Measurements from ENCODE around the gene MRPL58. TPM values are rescaled to one million over a fixed set of nuclear protein-coding genes. Genes with fewer than 3 reads are reported as not detected.

Gene MRPL58
- total RNA-seq, 4 donors from 2014 or later = 1.00 to 41.3 (median 37.4) TPM; not detected in 1

DNA sequence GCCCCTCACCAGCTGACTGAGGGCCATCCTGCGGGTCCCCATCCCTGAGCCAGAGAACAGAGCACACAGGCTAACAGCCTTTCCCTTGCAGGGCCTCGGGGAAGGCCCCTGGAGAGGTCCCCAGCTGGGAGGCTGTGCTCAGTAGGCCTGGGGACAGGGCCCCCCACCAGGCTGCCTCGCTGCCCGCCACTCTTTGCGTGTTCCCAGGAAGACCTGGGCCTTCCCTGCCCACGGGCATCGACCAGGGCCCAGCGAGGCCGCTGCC, 40.7 kb upstream of the MRPL58 start:
- in situ Hi-C loops (cut with MboI; ENCODE audit: low pct_ligation_motif_present in 1 of 4, low pct_unique_long_range_greater_than_20kb in 1 of 4, low sequenced_read_pairs in 3 of 4) (loop anchor here in 1 of 4 donors (25.0 kb wide), 1 partner anchor 216 kb away; the partner anchor contains the start of gene SUMO2), intact Hi-C loops (cut with DNase I; ENCODE audit: low total_unique reads) (no loop called here)
- DNase-seq = no peak

GRCh38 chr17:74972107-74972972, 40.1 kb upstream of the MRPL58 start, which contains the start of gene HID1:
Gene HID1 (minus strand): TSS chr17:74972759. CDS start chr17:74972656, 103 bp downstream.
- Histone ChIP-seq H3K27me3 (peaks cover 36% of the 10 kb centered on the region), H3K36me3 (no peaks in the 10 kb centered on the region), H3K9me3 (no peaks in the 10 kb centered on the region), H3K4me3 (peak within 1 kb of the TSS; percentile 37 to 76 (median 60)), H3K4me1 (peaks cover 0 to 26% (median 20%) of the 10 kb centered on the region in 4 donors), H3K27ac (peak within 1 kb of the TSS; percentile 60 to 77 (median 74))
- in situ Hi-C loops (cut with MboI; ENCODE audit: low pct_ligation_motif_present in 1 of 4, low pct_unique_long_range_greater_than_20kb in 1 of 4, low sequenced_read_pairs in 3 of 4) (loop anchor here in 1 of 4 donors (25.0 kb wide), 1 partner anchor 215 kb away; the partner anchor contains the start of gene SUMO2), intact Hi-C loops (cut with DNase I; ENCODE audit: low total_unique reads) (no loop called here)
- TF ChIP-seq POLR2A (IDR thresholded peaks at IDR 0.05) (peak; percentile 59), CTCF (IDR thresholded peaks at IDR 0.05) (no peak), POLR2AphosphoS5 (IDR thresholded peaks at IDR 0.05) (peak in 1 of 3 donors; percentile 34)
- WGBS, 2 donors (ENCODE audit: low coverage in 1 of 2) = 2% methylated on average over 48 of the region's 95 CpGs; no CpG with 5 or more reads in 1 of the 2 donors
- peak; percentile 84 for DNase-seq

More for the DNA sequence above, 40.7 kb upstream of the MRPL58 start:
- H3K27ac ChIP-seq = peak overlapping the region; percentile 60 to 77 (median 74)
- TF ChIP-seq CTCF (IDR thresholded peaks at IDR 0.05) = no peak
- no peak for TF ChIP-seq POLR2AphosphoS5 (IDR thresholded peaks at IDR 0.05)
- no peak for TF ChIP-seq POLR2A (IDR thresholded peaks at IDR 0.05)
- no peak for TF ChIP-seq EP300 (IDR thresholded peaks at IDR 0.05; ENCODE audit: low read depth)
- H3K4me3 ChIP-seq = peak overlapping the region; percentile 37 to 76 (median 60)
- 42% methylated on average over 7 of the region's 9 CpGs; no CpG with 5 or more reads in 1 of the 2 donors for WGBS, 2 donors (ENCODE audit: low coverage in 1 of 2)
- H3K27me3 ChIP-seq = peaks cover 36% of the 10 kb centered on the region
- H3K9me3 ChIP-seq = no peaks in the 10 kb centered on the region
- peaks cover 0 to 26% (median 20%) of the 10 kb centered on the region in 4 donors for H3K4me1 ChIP-seq
- no peaks in the 10 kb centered on the region for H3K36me3 ChIP-seq

DNA sequence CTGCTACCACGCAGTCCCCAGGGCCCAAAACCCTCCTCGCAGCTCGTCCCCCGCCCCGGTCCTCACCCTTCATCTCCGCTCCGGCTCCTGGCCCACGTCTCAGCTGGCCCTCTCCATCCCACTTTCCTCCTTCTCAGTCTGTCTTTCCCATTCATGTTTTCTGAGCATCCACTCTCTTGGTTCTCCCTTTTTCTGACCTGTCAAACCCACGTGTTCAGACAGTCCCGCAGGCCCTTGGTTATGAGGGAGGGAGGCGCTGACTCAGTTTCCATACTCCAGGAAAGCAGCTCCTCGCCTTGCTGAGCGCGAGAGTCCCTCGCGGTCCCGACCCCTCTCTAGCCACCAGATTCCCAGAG, 39.5 kb upstream of the MRPL58 start:
- Histone ChIP-seq H3K27me3 (peaks cover 36% of the 10 kb centered on the region), H3K9me3 (no peaks in the 10 kb centered on the region), H3K36me3 (no peaks in the 10 kb centered on the region), H3K27ac (peak overlapping the region in 3 of 4 donors; percentile 74 to 77 (median 74)), H3K4me1 (peaks cover 0 to 26% (median 20%) of the 10 kb centered on the region in 4 donors), H3K4me3 (peak overlapping the region in 3 of 4 donors; percentile 37 to 76 (median 71))
- in situ Hi-C loops (cut with MboI; ENCODE audit: low pct_ligation_motif_present in 1 of 4, low pct_unique_long_range_greater_than_20kb in 1 of 4, low sequenced_read_pairs in 3 of 4) (loop anchor here in 1 of 4 donors (25.0 kb wide), 1 partner anchor 214 kb away; the partner anchor contains the start of gene SUMO2), intact Hi-C loops (cut with DNase I; ENCODE audit: low total_unique reads) (no loop called here)
- DNase-seq = no peak
- WGBS, 2 donors (ENCODE audit: low coverage in 1 of 2) = 27% methylated on average over 17 of the region's 17 CpGs; no CpG with 5 or more reads in 1 of the 2 donors
- no peak for TF ChIP-seq POLR2A (IDR thresholded peaks at IDR 0.05)
- no peak for TF ChIP-seq POLR2AphosphoS5 (IDR thresholded peaks at IDR 0.05)
- no peak for TF ChIP-seq CTCF (IDR thresholded peaks at IDR 0.05)
- no peak for TF ChIP-seq EP300 (IDR thresholded peaks at IDR 0.05; ENCODE audit: low read depth)

GRCh38 chr17:74975943-74976342, 36.5 kb upstream of the MRPL58 start:
- in situ Hi-C loops (cut with MboI; ENCODE audit: low pct_ligation_motif_present in 1 of 4, low pct_unique_long_range_greater_than_20kb in 1 of 4, low sequenced_read_pairs in 3 of 4) = no loop called here

More at GRCh38 chr17:74975943-74976342, 36.5 kb upstream of the MRPL58 start:
- no peak for TF ChIP-seq POLR2AphosphoS5 (IDR thresholded peaks at IDR 0.05)
- no peak for TF ChIP-seq EP300 (IDR thresholded peaks at IDR 0.05; ENCODE audit: low read depth)
- no peak for TF ChIP-seq POLR2A (IDR thresholded peaks at IDR 0.05)
- no peak for TF ChIP-seq CTCF (IDR thresholded peaks at IDR 0.05)
- no peak overlapping the region for H3K4me3 ChIP-seq
- H3K27ac ChIP-seq = no peak overlapping the region
- intact Hi-C loops (cut with DNase I; ENCODE audit: low total_unique reads) = no loop called here
- no peaks in the 10 kb centered on the region for H3K36me3 ChIP-seq
- peaks cover 0 to 18% (median 15%) of the 10 kb centered on the region in 4 donors for H3K4me1 ChIP-seq
- peaks cover 33% of the 10 kb centered on the region for H3K27me3 ChIP-seq
- no peaks in the 10 kb centered on the region for H3K9me3 ChIP-seq
- 79 to 92% methylated on average over 2 to 4 of the region's 4 CpGs for WGBS, 2 donors (ENCODE audit: low coverage in 1 of 2)
- DNase-seq = no peak

All from transverse colon (tissue), 4 donors.